H1 (cell line): ENCODE measurements around the gene BCAS3. TPM values are rescaled to one million over a fixed set of nuclear protein-coding genes. Genes with fewer than 3 reads are reported as not detected.

Experiments used
- CTCF ChIA-PET: fragments of 300-600 bp; sonication (Branson Sonifier 250); formaldehyde crosslinking; loops from one replicate; lab custom pipeline; 2021; ENCODE audit not compliant: partially characterized antibody; lab: Charles Lee
- POLR2A ChIA-PET: fragments of 300-600 bp; sonication (Branson Sonifier 250); formaldehyde crosslinking; loops from one replicate; lab custom pipeline; 2021; ENCODE audit warnings: inconsistent platforms; ENCODE audit not compliant: partially characterized antibody; lab: Charles Lee
- DNase-seq, 2 experiments: peaks; one replicate each; pipeline versions ENCODE4 v3.0.0 to v3.0.0-alpha.2; 2010 to 2022; ENCODE audit warnings: low spot score in 2 of 2, low read depth in 1 of 2, mixed read lengths in 1 of 2
- FAIRE-seq: peaks from 2 replicates; lab custom pipeline; 2011; peaks lifted over from hg19 to GRCh38; lab: Jason Lieb, UNC
- H2AFZ ChIP-seq: 2 replicates; pipeline ENCODE4 v1.8.1; 2012; ENCODE audit warnings: low read length, inconsistent platforms
- H2AK5ac ChIP-seq: 2 replicates; pipeline ENCODE4 v1.6.1; 2013; ENCODE audit warnings: low read depth, low read length
- H2BK120ac ChIP-seq: replicated peaks from 2 replicates; pipeline ENCODE3; 2013; ENCODE audit warnings: low read depth, low read length, inconsistent platforms
- H2BK12ac ChIP-seq: 2 replicates; pipeline ENCODE4 v1.6.1; 2013; ENCODE audit warnings: low read depth, low read length
- H2BK15ac ChIP-seq: 2 replicates; pipeline ENCODE4 v1.6.1; 2013; ENCODE audit warnings: low read length
- H2BK20ac ChIP-seq: 2 replicates; pipeline ENCODE4 v1.6.1; 2013; ENCODE audit warnings: low read length
- H2BK5ac ChIP-seq: 2 replicates; pipeline ENCODE4 v1.6.1; 2013; ENCODE audit warnings: low read depth, low read length
- H3K14ac ChIP-seq: 2 replicates; pipeline ENCODE4 v1.6.1; 2013; ENCODE audit warnings: inconsistent platforms; ENCODE audit not compliant: insufficient read length
- H3K18ac ChIP-seq: 2 replicates; pipeline ENCODE4 v1.6.1; 2013; ENCODE audit warnings: low read length; ENCODE audit errors: extremely low read depth
- H3K23ac ChIP-seq: 2 replicates; pipeline ENCODE4 v1.6.1; 2013; ENCODE audit warnings: inconsistent platforms; ENCODE audit not compliant: insufficient read length
- H3K23me2 ChIP-seq: 2 replicates; pipeline ENCODE4 v1.6.1; 2013; ENCODE audit warnings: low read depth, low read length
- H3K27ac ChIP-seq: 2 replicates; pipeline ENCODE4 v1.6.1; 2011; ENCODE audit warnings: low read depth, low read length, inconsistent platforms
- H3K27me3 ChIP-seq, 4 experiments: replicated peaks in 1 of 4; 1 replicate in 1 of 4; 2 replicates in 3 of 4; pipeline versions ENCODE4 v1.6.1 to v1.8.1; 2011 to 2013; ENCODE audit warnings: low read length in 3 of 4, mild to moderate bottlenecking in 3 of 4, inconsistent platforms in 2 of 4, mixed read lengths in 2 of 4, moderate library complexity in 1 of 4; ENCODE audit not compliant: control insufficient read depth in 3 of 4, insufficient read depth in 3 of 4; ENCODE audit errors: extremely low read depth in 1 of 4
- H3K36me3 ChIP-seq, 4 experiments: 2 replicates each; pipeline versions ENCODE4 v1.6.1 to v1.8.1; 2011 to 2013; ENCODE audit warnings: mild to moderate bottlenecking in 4 of 4, low read length in 3 of 4, moderate library complexity in 2 of 4, control low read depth in 1 of 4, inconsistent platforms in 1 of 4; ENCODE audit not compliant: insufficient read depth in 4 of 4, control insufficient read depth in 2 of 4
- H3K4ac ChIP-seq: replicated peaks from 2 replicates; pipeline ENCODE3; 2013; ENCODE audit warnings: low read length, low read depth, mixed read lengths, inconsistent platforms; ENCODE audit not compliant: insufficient read length
- H3K4me1 ChIP-seq, 4 experiments: replicated peaks in 1 of 4; 1 replicate in 1 of 4; 2 replicates in 3 of 4; pipeline versions ENCODE4 v1.6.1 to v1.8.1; 2011 to 2013; ENCODE audit warnings: low read length in 3 of 4, inconsistent platforms in 2 of 4, mixed read lengths in 1 of 4; ENCODE audit not compliant: insufficient read depth in 4 of 4, control insufficient read depth in 3 of 4
- H3K4me2 ChIP-seq, 2 experiments: 2 replicates each; pipeline versions ENCODE4 v1.6.1 to v1.8.1; 2011 to 2013; ENCODE audit warnings: low read depth in 2 of 2, low read length in 2 of 2, control low read depth in 1 of 2, inconsistent platforms in 1 of 2, mild to moderate bottlenecking in 1 of 2; ENCODE audit not compliant: insufficient read depth in 1 of 2
- H3K4me3 ChIP-seq, 4 experiments: fragments of 200-600, 300-600 bp in 1 of 4; sonication (generic), shearing (Covaris generic), sonication (Bioruptor Twin) in 1 of 4; 2 replicates each; pipeline versions ENCODE4 v1.5.1 to v1.8.1; 2011 to 2016; ENCODE audit warnings: low read length in 4 of 4, low read depth in 3 of 4, control low read depth in 2 of 4, inconsistent platforms in 2 of 4, mild to moderate bottlenecking in 2 of 4, mixed read lengths in 1 of 4, moderate library complexity in 1 of 4; ENCODE audit not compliant: insufficient read depth in 2 of 4; ENCODE audit errors: extremely low read depth in 1 of 4
- H3K56ac ChIP-seq: replicated peaks from 2 replicates; pipeline ENCODE3; 2013; ENCODE audit warnings: low read depth, mild to moderate bottlenecking, mixed read lengths, low read length, inconsistent platforms; ENCODE audit not compliant: insufficient read length
- H3K79me1 ChIP-seq: 2 replicates; pipeline ENCODE4 v1.6.1; 2013; ENCODE audit warnings: low read depth, low read length, control low read depth
- H3K79me2 ChIP-seq, 2 experiments: 2 replicates each; pipeline versions ENCODE4 v1.6.1 to v1.8.1; 2012 to 2013; ENCODE audit warnings: low read length in 2 of 2, mild to moderate bottlenecking in 2 of 2, inconsistent platforms in 1 of 2; ENCODE audit not compliant: insufficient read depth in 2 of 2, control insufficient read depth in 1 of 2
- H3K9ac ChIP-seq, 4 experiments: replicated peaks in 1 of 4; 1 replicate in 1 of 4; 2 replicates in 3 of 4; pipeline versions ENCODE4 v1.6.1 to v1.8.1; 2011 to 2013; ENCODE audit warnings: low read depth in 3 of 4, low read length in 3 of 4, control low read depth in 2 of 4, mild to moderate bottlenecking in 2 of 4, moderate library complexity in 2 of 4, inconsistent platforms in 1 of 4; ENCODE audit errors: extremely low read depth in 1 of 4
- H3K9me3 ChIP-seq, 2 experiments: 2 replicates each; pipeline versions ENCODE4 v1.6.1 to v1.8.1; 2012 to 2013; ENCODE audit warnings: mild to moderate bottlenecking in 2 of 2, moderate library complexity in 2 of 2, control low read depth in 1 of 2, inconsistent platforms in 1 of 2, low read depth in 1 of 2, low read length in 1 of 2, mixed read lengths in 1 of 2; ENCODE audit not compliant: insufficient read depth in 2 of 2
- H4K20me1 ChIP-seq, 2 experiments: replicated peaks in 1 of 2; 2 replicates each; pipeline versions ENCODE3 to v1.8.1; 2011 to 2013; ENCODE audit warnings: inconsistent platforms in 2 of 2, low read length in 2 of 2, mild to moderate bottlenecking in 1 of 2; ENCODE audit not compliant: insufficient read depth in 2 of 2, control insufficient read depth in 1 of 2
- H4K5ac ChIP-seq: 2 replicates; pipeline ENCODE4 v1.6.1; 2013; ENCODE audit warnings: low read length, low read depth, mixed read lengths, inconsistent platforms; ENCODE audit not compliant: insufficient read length
- H4K8ac ChIP-seq: 2 replicates; pipeline ENCODE4 v1.8.0; 2013; ENCODE audit warnings: mild to moderate bottlenecking, moderate library complexity, low read length, inconsistent platforms; ENCODE audit not compliant: insufficient read depth; ENCODE audit errors: extremely low read depth
- H4K91ac ChIP-seq: replicated peaks from 2 replicates; pipeline ENCODE3; 2013; ENCODE audit warnings: low read length, mixed read lengths, inconsistent platforms; ENCODE audit not compliant: insufficient read length
- ASH2L ChIP-seq: fragments of 200-600, 300-600 bp; sonication (generic); IDR thresholded peaks from one replicate; pipeline ENCODE4 v1.7.1; 2017; ENCODE audit warnings: low read length
- ATF3 ChIP-seq: IDR thresholded peaks from 2 replicates; pipeline ENCODE4 v1.6.1; 2011; ENCODE audit warnings: low read depth, mild to moderate bottlenecking, low read length; ENCODE audit not compliant: insufficient read depth
- CBX8 ChIP-seq: fragments of 300-800, 300-1000 bp; sonication (generic); IDR thresholded peaks from 2 replicates; pipeline ENCODE4 v1.7.1; 2016; ENCODE audit warnings: low read depth, low read length, borderline replicate concordance
- EZH2 ChIP-seq: fragments of 200-600 bp; sonication (generic); IDR thresholded peaks from 2 replicates; pipeline ENCODE4 v1.7.1; 2012; ENCODE audit warnings: low read depth, mild to moderate bottlenecking, moderate library complexity, low read length, inconsistent platforms; ENCODE audit not compliant: severe bottlenecking
- RAD21 ChIP-seq, 2 experiments: IDR thresholded peaks in 1 of 2; conservative IDR thresholded peaks in 1 of 2; 2 replicates each; pipeline ENCODE4 v1.6.1; 2011; ENCODE audit warnings: low read depth in 2 of 2, low read length in 2 of 2, improper control_type of control experiment in 1 of 2, inconsistent platforms in 1 of 2, mild to moderate bottlenecking in 1 of 2, moderate library complexity in 1 of 2
- RNF2 ChIP-seq: fragments of 200-900, 300-1000 bp; sonication (generic); IDR thresholded peaks from 2 replicates; pipeline ENCODE4 v1.7.1; 2016; ENCODE audit warnings: borderline replicate concordance, low read depth, mild to moderate bottlenecking, antibody characterized with exemption, low read length; ENCODE audit not compliant: poor library complexity, severe bottlenecking; ENCODE audit errors: missing control alignments
- SIN3A ChIP-seq, 2 experiments: IDR thresholded peaks in 1 of 2; conservative IDR thresholded peaks in 1 of 2; 2 replicates each; pipeline ENCODE4 v1.6.1; 2011 to 2012; ENCODE audit warnings: low read length in 2 of 2, improper control_type of control experiment in 1 of 2, low read depth in 1 of 2, mild to moderate bottlenecking in 1 of 2
- SP1 ChIP-seq: IDR thresholded peaks from 2 replicates; pipeline ENCODE4 v1.6.1; 2011; ENCODE audit warnings: low read depth, low read length
- SRF ChIP-seq: IDR thresholded peaks from 2 replicates; pipeline ENCODE4 v1.6.1; 2011; ENCODE audit warnings: mild to moderate bottlenecking, low read depth, low read length, moderate library complexity
- TEAD4 ChIP-seq: IDR thresholded peaks from 2 replicates; pipeline ENCODE4 v1.6.1; 2012; ENCODE audit warnings: low read depth, low read length, inconsistent platforms, mixed read lengths
- ZNF274 ChIP-seq: IDR thresholded peaks from 2 replicates; pipeline ENCODE4 v1.7.0; 2012; ENCODE audit warnings: low read length, borderline replicate concordance; ENCODE audit errors: extremely low read depth
- WGBS, 2 experiments: shearing (Covaris generic) in 1 of 2; methylation state at CpG; one replicate each; pipeline versions ENCODE4 v1.1.6 to v1.1.7; 2013 to 2015; ENCODE audit warnings: low lambda C conversion rate in 2 of 2, mixed read lengths in 2 of 2, inconsistent platforms in 1 of 2, low coverage in 1 of 2, missing lambda C conversion rate in 1 of 2; ENCODE audit not compliant: insufficient replicate concordance in 2 of 2, insufficient coverage in 1 of 2, insufficient read length in 1 of 2; ENCODE audit errors: extremely low coverage in 1 of 2, missing lambda C conversion rate in 1 of 2; 5-methylcytosine and 5-hydroxymethylcytosine counted together
- polyA plus RNA-seq, 7 experiments: library from polyadenylated mRNA; depleted of rRNA in 3 of 7; stranded (reverse) in 5 of 7; unstranded in 2 of 7; fragments of >200 nt in 5 of 7; fragments of 200-250 nt in 2 of 7; gene quantifications; 1 replicate in 5 of 7; 2 replicates in 1 of 7; 4 replicates in 1 of 7; pipeline versions ENCODE4 v1.2.1 to v1.2.3, GENCODE V29; 2011 to 2013; ENCODE audit warnings: missing spikeins in 2 of 7, mixed read lengths in 2 of 7
- total RNA-seq: library from RNA; stranded (reverse); fragmentation: NEBNext Ultra II Directional; extraction: Animal tissue kit (Norgen Biotek cat#: 25700); gene quantifications from 2 replicates; pipeline ENCODE4 v1.2.1, GENCODE V29; 2021

BCAS3 gene
- total and polyA plus RNA-seq, 2 of the 8 experiments (the other 6 are each of a cell fraction or from before 2014, with no cell fraction given): 9.9 to 13.3 TPM

DNA sequence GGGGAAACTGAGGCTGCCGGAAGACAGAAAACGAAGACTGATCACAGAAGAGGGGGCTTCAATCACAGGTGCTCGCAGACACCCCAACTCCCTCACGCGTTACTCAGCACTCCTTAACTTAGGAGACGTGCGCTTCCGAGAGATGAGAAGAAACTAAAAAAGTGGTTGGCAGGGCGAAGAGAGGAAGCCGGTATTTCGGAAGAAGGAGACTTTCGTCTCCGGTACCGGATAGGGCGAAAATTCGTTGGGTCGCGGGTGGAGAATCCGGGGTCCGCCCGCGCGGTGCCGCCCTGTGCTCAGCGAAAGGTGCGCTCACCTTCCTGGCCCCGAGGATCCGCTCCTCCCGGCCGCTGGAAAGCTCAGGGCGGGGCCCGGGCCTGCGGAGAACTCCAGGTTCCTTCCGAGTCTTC is 721.1 kb downstream of the BCAS3 start:
- peak overlapping the region; percentile 59 to 80 for H3K4me2 ChIP-seq
- TF ChIP-seq CBX8 (0 out of 2 replicates have a peak, but pooled peaks have one; percentile 72), ATF3 (no peak), TEAD4 (no peak), SP1 (no peak), RAD21 (IDR thresholded peaks at IDR 0.05 in 1 of 2, conservative IDR thresholded peaks at IDR 0.05 in 1 of 2; ENCODE audit: low read depth in 2 of 2, low read length in 2 of 2) (no peak), SRF (no peak), SIN3A (conservative IDR thresholded peaks at IDR 0.05 in 1 of 2, IDR thresholded peaks at IDR 0.05 in 1 of 2; ENCODE audit: low read depth in 1 of 2, low read length in 2 of 2) (no peak), ASH2L (no peak), ZNF274 (no peak), RNF2 (peak; percentile 53), EZH2 (peak; percentile 76)

More for the DNA sequence above, 721.1 kb downstream of the BCAS3 start:
- WGBS, 2 experiments: 5% methylated on average over 25 of the region's 34 CpGs; no CpG with 5 or more reads in 1 of the 2 experiments
- POLR2A ChIA-PET: interaction anchor here (1.1 to 1.9 kb wide), 2 partner anchors 10 to 60 kb away, joined by 3 to 8 read pairs; no protein-coding TSS in a partner anchor
- Histone ChIP-seq H3K79me2 (no peaks in the 10 kb centered on the region), H3K4ac (no peak overlapping the region), H2BK20ac (no peak overlapping the region), H3K27ac (no peak overlapping the region), H3K4me1 (peaks cover 0 to 33% (median 21%) of the 10 kb centered on the region in 4 experiments; a peak in 6 of 7 replicates), H4K5ac (no peak overlapping the region), H3K23me2 (no peaks in the 10 kb centered on the region; the same call in 1 of the 2 replicates), H4K91ac (no peak overlapping the region), H3K9me3 (no peaks in the 10 kb centered on the region), H3K36me3 (peaks cover 0 to 12% (median 0%) of the 10 kb centered on the region in 4 experiments; a peak in 1 of 8 replicates), H3K4me3 (peak overlapping the region in 2 of 4 experiments; percentile 6 to 53; a peak in 5 of 8 replicates), H2BK120ac (no peak overlapping the region), H2BK15ac (no peak overlapping the region), H3K18ac (no peak overlapping the region; the same call in 1 of the 2 replicates), H3K27me3 (peaks cover 98 to 100% (median 99%) of the 10 kb centered on the region in 4 experiments), H3K23ac (no peak overlapping the region), H2BK12ac (no peak overlapping the region), H3K9ac (no peak overlapping the region), H3K79me1 (no peaks in the 10 kb centered on the region), H3K56ac (no peak overlapping the region), H2AFZ (no peak overlapping the region), H2AK5ac (no peak overlapping the region), H4K8ac (no peak overlapping the region; the same call in none of the 2 replicates), H4K20me1 (peaks cover 30 to 44% of the 10 kb centered on the region in 2 experiments), H3K14ac (no peak overlapping the region), H2BK5ac (no peak overlapping the region)
- CTCF ChIA-PET: interaction anchor here (0.8 to 3.6 kb wide), 6 partner anchors 11 to 427 kb away, joined by 3 to 12 read pairs (median 6); partner anchors contain the start of gene TBX4
- DNase-seq (no peak), FAIRE-seq (no peak)
